A549 treated with CORT108297 at 1 μM for 4 hours (cell line): Measurements from ENCODE around the gene RNF133. TPM values are rescaled to one million over a fixed set of nuclear protein-coding genes. Genes with fewer than 3 reads are reported as not detected.

ENCODE experiments used
- total RNA-seq: library from RNA; stranded (reverse); fragments of 200-300 nt; extraction: Qiagen RNA extraction; gene quantifications from 5 replicates; pipeline ENCODE4 v1.2.3, GENCODE V29; 2022

RNF133 gene, protein sequence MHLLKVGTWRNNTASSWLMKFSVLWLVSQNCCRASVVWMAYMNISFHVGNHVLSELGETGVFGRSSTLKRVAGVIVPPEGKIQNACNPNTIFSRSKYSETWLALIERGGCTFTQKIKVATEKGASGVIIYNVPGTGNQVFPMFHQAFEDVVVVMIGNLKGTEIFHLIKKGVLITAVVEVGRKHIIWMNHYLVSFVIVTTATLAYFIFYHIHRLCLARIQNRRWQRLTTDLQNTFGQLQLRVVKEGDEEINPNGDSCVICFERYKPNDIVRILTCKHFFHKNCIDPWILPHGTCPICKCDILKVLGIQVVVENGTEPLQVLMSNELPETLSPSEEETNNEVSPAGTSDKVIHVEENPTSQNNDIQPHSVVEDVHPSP
- total RNA-seq: not detected in 5 replicates

DNA sequence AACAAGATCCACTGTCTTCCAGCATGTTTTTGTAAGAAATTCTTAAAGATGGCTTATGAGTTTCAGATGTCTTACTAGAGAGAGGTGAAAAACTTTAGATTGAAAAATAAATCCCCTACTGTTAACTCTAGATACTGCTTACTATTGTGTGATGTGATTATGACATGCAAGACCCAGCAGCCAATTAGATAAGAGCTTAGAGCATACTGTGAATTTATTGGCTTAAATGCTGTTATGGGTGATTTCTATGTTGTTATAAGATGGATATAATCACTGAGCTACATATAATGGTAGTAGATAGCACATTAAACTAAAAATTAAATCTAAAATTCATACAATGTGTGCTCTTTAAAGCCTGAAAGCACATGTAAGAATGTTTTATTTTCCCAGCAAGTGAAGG lies at the start of gene RNF133:
Gene RNF133 (minus strand): TSS at position 101 of the 400 bp plus-strand sequence. CDS start 199 bp downstream, outside the sequence.

DNA sequence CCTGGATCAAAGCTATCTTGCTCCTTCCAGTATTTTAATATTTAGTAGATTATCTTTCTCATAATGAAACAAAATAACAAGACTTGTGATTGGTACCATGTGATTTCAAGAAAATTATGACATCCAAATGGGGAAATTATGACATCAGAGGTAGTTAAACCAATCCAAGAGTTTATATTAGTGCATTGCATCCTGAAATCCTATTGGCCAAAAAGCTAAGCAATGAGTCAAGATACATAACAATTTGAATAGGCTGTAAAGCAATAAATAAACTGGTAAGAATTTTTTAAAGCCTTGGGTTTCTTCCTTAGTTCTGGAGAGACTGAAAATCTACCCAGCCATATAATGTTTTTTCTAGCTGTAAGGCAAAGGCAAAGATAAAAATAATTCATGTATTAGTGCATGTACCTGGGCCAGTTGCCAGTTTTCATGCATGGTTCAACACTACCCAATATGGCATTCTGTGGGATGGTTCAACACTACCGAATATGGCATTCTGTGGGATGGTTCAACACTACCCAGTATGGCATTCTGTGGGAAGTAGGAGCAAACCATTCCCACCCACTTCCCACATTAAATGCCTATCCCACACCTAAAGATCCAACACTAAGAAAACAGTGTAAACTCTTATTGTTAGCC lies 4.1 kb upstream of the RNF133 start, which contains the start of gene RNF148:
Gene RNF148 (minus strand): TSS at position 51 of the 639 bp plus-strand sequence. CDS start 172 bp downstream, outside the sequence.

Other genes with a start within 250 kb of the RNF133 start
- gene RNF148, start 3.8 kb upstream of the RNF133 start, total RNA-seq: not detected in 5 replicates
- 0.02 to 0.13 TPM (median 0.06 TPM) in 5 replicates for gene CADPS2, start 187.3 kb upstream of the RNF133 start, total RNA-seq